Vagina (tissue), 2 donors: ENCODE data around the gene LENG8. TPM values are rescaled to one million over a fixed set of nuclear protein-coding genes. Genes with fewer than 3 reads are reported as not detected.
A peak's percentile ranks its signal among the peaks of the same experiment; 100 is the strongest.
"Not testable (repeated sequence)": the region's sequence is repeated elsewhere in the genome, so short reads cannot be mapped to it uniquely, and the experiment has no call there.

Experiments used
- DNase-seq, 2 donors: peaks; one replicate each; pipeline ENCODE4 v3.0.0-alpha.2; 2017; ENCODE audit errors: extremely low spot score in 2 of 2
- H3K27ac ChIP-seq: fragments of 200-600 bp; sonication (generic); one replicate; pipeline ENCODE4 v1.5.1; 2019
- H3K27me3 ChIP-seq: fragments of 200-600 bp; sonication (generic); one replicate; pipeline ENCODE4 v1.5.1; 2019
- H3K36me3 ChIP-seq, 2 donors: fragments of 200-600 bp; sonication (generic); one replicate each; pipeline ENCODE4 v1.5.1; 2017 to 2019
- H3K4me1 ChIP-seq: fragments of 200-600 bp; sonication (generic); one replicate; pipeline ENCODE4 v1.5.1; 2019
- H3K4me3 ChIP-seq, 2 donors: fragments of 200-600 bp; sonication (generic); 1 replicate in 1 of 2; 2 replicates in 1 of 2; pipeline ENCODE4 v1.5.1; 2016 to 2019
- H3K9me3 ChIP-seq: fragments of 200-600 bp; sonication (generic); one replicate; pipeline ENCODE4 v1.5.1; 2019
- POLR2A ChIP-seq, 2 donors: fragments of 450-650 bp; IDR thresholded peaks; one replicate each; pipeline ENCODE4 v1.6.1; 2017; ENCODE audit warnings: antibody characterized with exemption in 2 of 2, mild to moderate bottlenecking in 2 of 2, moderate library complexity in 2 of 2
- POLR2AphosphoS5 ChIP-seq, 2 donors: sonication (generic); formaldehyde crosslinking; IDR thresholded peaks; one replicate each; pipeline ENCODE4 v1.9.0; 2017; ENCODE audit warnings: antibody characterized with exemption in 2 of 2, mild to moderate bottlenecking in 2 of 2, low read depth in 1 of 2; ENCODE audit not compliant: insufficient read depth in 1 of 2
- intact Hi-C: fragments of 100-400 bp; cut with DNase I; formaldehyde crosslinking; loops from one replicate; pipeline ENCODE4 v1.15.1; 2023
- total RNA-seq: library from RNA; depleted of rRNA; stranded (reverse); fragments of >200 nt; gene quantifications from one replicate; pipeline ENCODE4 v1.2.3, GENCODE V29; 2016
- TF ChIP-seq, protein P1 (sequence below), 3 experiments: fragments of 450-650 bp in 2 of 3; fragments of 200-600 bp in 1 of 3; sonication (generic) in 1 of 3; IDR thresholded peaks; one replicate each; pipeline ENCODE4 v1.5.1; 2017 to 2019; ENCODE audit warnings: antibody characterized with exemption in 3 of 3, mild to moderate bottlenecking in 2 of 3, moderate library complexity in 2 of 3

LENG8 gene
- total RNA-seq, 1 donor from 2014 or later: 129 TPM

GRCh38 chr19:54464630-54465425 is 15.8 kb downstream of the LENG8 start:
- H3K27me3 ChIP-seq: no peaks in the 10 kb centered on the region
- H3K27ac ChIP-seq: peak overlapping the region; percentile 90
- peak in 1 of 2 donors; percentile 94 for DNase-seq
- TF ChIP-seq POLR2AphosphoS5 (IDR thresholded peaks at IDR 0.05; ENCODE audit: insufficient read depth in 1 of 2, low read depth in 1 of 2) (peak; percentile 62 to 84), POLR2A (IDR thresholded peaks at IDR 0.05) (no peak)
- TF ChIP-seq, protein P1, sequence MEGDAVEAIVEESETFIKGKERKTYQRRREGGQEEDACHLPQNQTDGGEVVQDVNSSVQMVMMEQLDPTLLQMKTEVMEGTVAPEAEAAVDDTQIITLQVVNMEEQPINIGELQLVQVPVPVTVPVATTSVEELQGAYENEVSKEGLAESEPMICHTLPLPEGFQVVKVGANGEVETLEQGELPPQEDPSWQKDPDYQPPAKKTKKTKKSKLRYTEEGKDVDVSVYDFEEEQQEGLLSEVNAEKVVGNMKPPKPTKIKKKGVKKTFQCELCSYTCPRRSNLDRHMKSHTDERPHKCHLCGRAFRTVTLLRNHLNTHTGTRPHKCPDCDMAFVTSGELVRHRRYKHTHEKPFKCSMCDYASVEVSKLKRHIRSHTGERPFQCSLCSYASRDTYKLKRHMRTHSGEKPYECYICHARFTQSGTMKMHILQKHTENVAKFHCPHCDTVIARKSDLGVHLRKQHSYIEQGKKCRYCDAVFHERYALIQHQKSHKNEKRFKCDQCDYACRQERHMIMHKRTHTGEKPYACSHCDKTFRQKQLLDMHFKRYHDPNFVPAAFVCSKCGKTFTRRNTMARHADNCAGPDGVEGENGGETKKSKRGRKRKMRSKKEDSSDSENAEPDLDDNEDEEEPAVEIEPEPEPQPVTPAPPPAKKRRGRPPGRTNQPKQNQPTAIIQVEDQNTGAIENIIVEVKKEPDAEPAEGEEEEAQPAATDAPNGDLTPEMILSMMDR (IDR thresholded peaks at IDR 0.05): peak in 1 of 3 experiments; percentile 8
- peak overlapping the region; percentile 62 to 64 for H3K4me3 ChIP-seq
- H3K36me3 ChIP-seq: peaks cover 0 to 24% of the 10 kb centered on the region in 2 donors
- peaks cover 41% of the 10 kb centered on the region for H3K4me1 ChIP-seq
- intact Hi-C loops: no loop called here
- H3K9me3 ChIP-seq: no peaks in the 10 kb centered on the region

- peaks cover 49% of the 10 kb centered on the region for H3K4me1 ChIP-seq
- DNase-seq: no peak
- H3K27ac ChIP-seq: no peak overlapping the region
- TF ChIP-seq, protein P1 (IDR thresholded peaks at IDR 0.05): no peak
- TF ChIP-seq POLR2AphosphoS5 (IDR thresholded peaks at IDR 0.05; ENCODE audit: insufficient read depth in 1 of 2, low read depth in 1 of 2) (no peak), POLR2A (IDR thresholded peaks at IDR 0.05) (no peak)
- H3K36me3 ChIP-seq: peaks cover 0 to 17% of the 10 kb centered on the region in 2 donors
- no peaks in the 10 kb centered on the region for H3K27me3 ChIP-seq
- peak overlapping the region in 1 of 2 donors; percentile 64 for H3K4me3 ChIP-seq
- intact Hi-C loops: no loop called here
- no peaks in the 10 kb centered on the region for H3K9me3 ChIP-seq
Observed at GRCh38 chr19:54465426-54466109, 16.6 kb downstream of the LENG8 start.

DNA sequence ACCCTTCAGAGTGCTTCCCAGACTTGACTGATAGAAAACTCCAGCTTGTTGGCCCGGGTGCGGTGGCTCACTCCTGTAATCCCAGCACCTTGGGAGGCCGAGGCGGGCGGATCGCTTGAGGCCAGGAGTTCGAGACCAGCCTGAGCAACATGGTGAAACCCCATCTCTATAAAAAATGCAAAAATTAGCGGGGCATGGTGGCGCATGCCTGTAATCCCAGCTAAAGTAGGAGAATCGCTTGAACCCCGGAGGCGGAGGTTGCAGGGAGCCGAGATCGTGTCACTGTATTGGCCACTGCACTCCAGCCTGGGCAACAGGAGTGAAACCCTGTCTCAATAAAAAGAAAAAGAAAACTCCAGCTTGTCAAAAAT is 17.1 kb downstream of the LENG8 start:
- H3K4me3 ChIP-seq, H3K9me3 ChIP-seq, H3K27me3 ChIP-seq, intact Hi-C loops, DNase-seq, H3K27ac ChIP-seq: not testable (repeated sequence)
- H3K36me3 ChIP-seq: peaks cover 0 to 11% of the 10 kb centered on the region in 2 donors
- H3K4me1 ChIP-seq: peaks cover 53% of the 10 kb centered on the region

- Histone ChIP-seq H3K27me3 (no peaks in the 10 kb centered on the region), H3K9me3 (no peaks in the 10 kb centered on the region), H3K36me3 (no peaks in the 10 kb centered on the region), H3K27ac (peak overlapping the region; percentile 23), H3K4me1 (peaks cover 50% of the 10 kb centered on the region), H3K4me3 (no peak overlapping the region)
- intact Hi-C loops: no loop called here
- DNase-seq: no peak
- TF ChIP-seq, protein P1 (IDR thresholded peaks at IDR 0.05): no peak
- TF ChIP-seq POLR2AphosphoS5 (IDR thresholded peaks at IDR 0.05; ENCODE audit: insufficient read depth in 1 of 2, low read depth in 1 of 2) (no peak), POLR2A (IDR thresholded peaks at IDR 0.05) (no peak)
Observed at GRCh38 chr19:54469496-54469934, 20.5 kb downstream of the LENG8 start.

- peak overlapping the region; percentile 52 to 61 for H3K4me3 ChIP-seq
Observed at GRCh38 chr19:54470276-54470887, 21.4 kb downstream of the LENG8 start.

More at GRCh38 chr19:54470276-54470887, 21.4 kb downstream of the LENG8 start:
- no peaks in the 10 kb centered on the region for H3K36me3 ChIP-seq
- H3K27ac ChIP-seq: peak overlapping the region; percentile 64
- H3K9me3 ChIP-seq: no peaks in the 10 kb centered on the region
- no peaks in the 10 kb centered on the region for H3K27me3 ChIP-seq
- DNase-seq: no peak
- intact Hi-C loops: no loop called here
- peaks cover 47% of the 10 kb centered on the region for H3K4me1 ChIP-seq
- TF ChIP-seq, protein P1 (IDR thresholded peaks at IDR 0.05): no peak
- TF ChIP-seq POLR2A (IDR thresholded peaks at IDR 0.05) (no peak), POLR2AphosphoS5 (IDR thresholded peaks at IDR 0.05; ENCODE audit: insufficient read depth in 1 of 2, low read depth in 1 of 2) (no peak)
